ENCODE measurements around the gene TNP2. TPM values are rescaled to one million over a fixed set of nuclear protein-coding genes. Genes with fewer than 3 reads are reported as not detected.
A peak's percentile ranks its signal among the peaks of the same experiment; 100 is the strongest.

TNP2 gene
- not detected in 3 replicates for total RNA-seq
- long read RNA-seq = 0 reads

DNA sequence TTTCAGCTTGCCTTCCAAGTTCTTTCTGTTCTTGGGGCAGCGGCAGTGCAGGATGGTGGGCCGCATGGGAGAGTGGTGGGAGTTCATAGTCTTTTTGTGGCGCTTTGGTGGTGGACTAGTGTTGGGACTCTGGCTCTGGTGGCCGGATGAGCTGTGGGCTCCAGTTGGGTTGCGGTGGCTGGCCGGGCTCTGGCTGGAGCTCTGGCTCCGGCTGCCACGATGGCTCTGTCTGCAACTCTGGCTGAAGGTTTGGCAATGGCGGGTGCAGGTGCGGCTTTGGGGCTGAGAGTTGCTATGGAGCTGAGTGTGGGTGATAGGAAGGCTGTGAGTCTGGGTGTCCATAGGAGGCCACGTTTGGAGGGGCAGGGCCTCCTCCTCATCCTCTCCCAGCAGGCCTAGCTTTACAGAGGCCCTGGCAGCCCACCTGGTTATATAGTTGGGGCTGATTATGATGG is at the start of gene TNP2:
TNP2 (minus strand) TSS at position 405 of the 455 bp plus-strand sequence; CDS start at position 342, 63 bp downstream.
- Mint-ChIP-seq H3K27ac (ENCODE audit: unreplicated experiment) (no peak within 1 kb of the TSS), H3K36me3 (ENCODE audit: low read depth) (no peaks in the 10 kb centered on the region), H3K4me1 (ENCODE audit: low read depth) (no peaks in the 10 kb centered on the region)

GRCh38 chr16:11318817-11319216 is 49.7 kb upstream of the TNP2 start:
- Mint-ChIP-seq H3K27ac (ENCODE audit: unreplicated experiment) (no peak overlapping the region), H3K9me3 (ENCODE audit: low read depth) (no peaks in the 10 kb centered on the region), H3K36me3 (ENCODE audit: low read depth) (no peaks in the 10 kb centered on the region), H3K4me3 (ENCODE audit: unreplicated experiment) (no peak overlapping the region), H3K27me3 (ENCODE audit: low read depth) (no peaks in the 10 kb centered on the region), H3K4me1 (ENCODE audit: low read depth) (peaks cover 27% of the 10 kb centered on the region)
- DNase-seq (ENCODE audit: low spot score) = no peak
- TF ChIP-seq CTCF (IDR thresholded peaks at IDR 0.05) = no peak

More for the DNA sequence above, at the start of gene TNP2:
- Mint-ChIP-seq H3K9me3 (ENCODE audit: low read depth) (no peaks in the 10 kb centered on the region), H3K4me3 (ENCODE audit: unreplicated experiment) (no peak within 1 kb of the TSS), H3K27me3 (ENCODE audit: low read depth) (no peaks in the 10 kb centered on the region)
- no peak for DNase-seq (ENCODE audit: low spot score)
- no peak for TF ChIP-seq CTCF (IDR thresholded peaks at IDR 0.05)

DNA sequence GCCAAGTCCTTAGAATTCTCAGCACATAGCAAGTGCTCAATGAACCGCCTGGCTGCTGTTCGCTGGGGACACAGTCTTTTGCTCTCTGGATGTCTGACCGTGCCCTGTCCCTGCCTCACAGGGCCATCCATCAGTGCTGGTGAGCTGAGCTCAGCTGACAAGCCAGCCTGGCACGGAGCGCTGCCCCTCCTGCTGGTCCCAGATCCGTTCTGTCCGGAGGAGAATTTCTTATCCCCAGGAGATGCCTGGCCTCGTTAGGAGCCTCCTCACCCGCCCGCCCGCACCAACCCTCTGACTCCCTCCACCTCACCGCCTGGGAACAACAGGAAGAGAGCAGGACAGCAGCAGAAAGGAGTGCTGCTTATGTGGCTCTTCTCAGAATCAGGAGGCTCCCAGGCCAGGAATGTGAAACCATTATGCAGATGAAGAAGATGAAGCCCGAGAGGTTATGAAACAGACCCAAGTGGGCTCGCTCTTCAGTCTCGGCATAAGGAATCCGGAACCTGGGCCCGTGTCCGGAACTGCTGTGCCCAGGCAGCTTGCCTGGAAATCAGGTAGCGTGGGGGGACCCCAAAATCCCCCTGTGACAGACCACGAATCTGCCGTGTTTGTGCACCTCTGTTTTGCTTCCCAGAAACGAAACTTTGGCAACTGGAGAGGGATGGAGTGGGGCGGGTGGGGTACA is 47.3 kb upstream of the TNP2 start:
- H3K9me3 Mint-ChIP-seq (ENCODE audit: low read depth) = no peaks in the 10 kb centered on the region
- peak overlapping the region; percentile 20 for H3K27ac Mint-ChIP-seq (ENCODE audit: unreplicated experiment)
- no peaks in the 10 kb centered on the region for H3K27me3 Mint-ChIP-seq (ENCODE audit: low read depth)
- no peak overlapping the region for H3K4me3 Mint-ChIP-seq (ENCODE audit: unreplicated experiment)
- H3K36me3 Mint-ChIP-seq (ENCODE audit: low read depth) = no peaks in the 10 kb centered on the region
- no peak for DNase-seq (ENCODE audit: low spot score)
- peaks cover 44% of the 10 kb centered on the region for H3K4me1 Mint-ChIP-seq (ENCODE audit: low read depth)
- TF ChIP-seq CTCF (IDR thresholded peaks at IDR 0.05) = peak; percentile 27

- Mint-ChIP-seq H3K27me3 (ENCODE audit: low read depth) (no peaks in the 10 kb centered on the region), H3K4me1 (ENCODE audit: low read depth) (peaks cover 44% of the 10 kb centered on the region), H3K36me3 (ENCODE audit: low read depth) (no peaks in the 10 kb centered on the region), H3K27ac (ENCODE audit: unreplicated experiment) (no peak overlapping the region), H3K4me3 (ENCODE audit: unreplicated experiment) (no peak overlapping the region), H3K9me3 (ENCODE audit: low read depth) (no peaks in the 10 kb centered on the region)
- peak; percentile 39 for TF ChIP-seq CTCF (IDR thresholded peaks at IDR 0.05)
- DNase-seq (ENCODE audit: low spot score) = no peak
Observed at GRCh38 chr16:11315510-11315909, 46.4 kb upstream of the TNP2 start.

DNA sequence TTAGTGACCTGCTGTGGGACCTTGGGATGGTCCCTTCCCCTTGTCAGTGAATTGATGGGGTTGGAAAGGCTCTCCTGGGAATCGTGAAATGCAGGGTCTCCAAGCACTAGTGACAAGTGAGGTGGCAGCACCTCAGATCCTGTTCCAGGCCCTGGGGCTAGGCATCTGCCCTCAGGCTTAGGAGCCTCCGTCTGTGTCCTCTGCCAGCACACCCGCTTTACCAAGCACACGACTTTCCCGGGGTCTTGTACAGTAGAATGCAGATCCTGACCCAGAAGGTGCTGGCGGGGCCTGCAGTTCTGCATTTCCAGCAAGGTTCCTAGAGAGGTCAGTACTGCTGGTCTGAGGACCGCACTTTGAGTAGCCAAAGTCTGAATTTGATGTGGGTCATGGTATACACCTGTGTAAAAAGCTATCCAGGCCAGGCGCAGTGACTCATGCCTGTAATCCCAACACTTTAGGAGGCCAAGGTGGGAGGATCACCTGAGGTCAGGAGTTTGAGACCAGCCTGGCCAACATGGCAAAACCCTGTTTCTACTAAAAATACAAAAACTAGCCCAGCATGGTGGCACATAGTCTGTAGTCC is 45.3 kb upstream of the TNP2 start:
- DNase-seq (ENCODE audit: low spot score) = no peak
- no peaks in the 10 kb centered on the region for H3K9me3 Mint-ChIP-seq (ENCODE audit: low read depth)
- no peaks in the 10 kb centered on the region for H3K36me3 Mint-ChIP-seq (ENCODE audit: low read depth)
- TF ChIP-seq CTCF (IDR thresholded peaks at IDR 0.05) = no peak
- H3K27ac Mint-ChIP-seq (ENCODE audit: unreplicated experiment) = no peak overlapping the region
- H3K4me3 Mint-ChIP-seq (ENCODE audit: unreplicated experiment) = no peak overlapping the region
- H3K4me1 Mint-ChIP-seq (ENCODE audit: low read depth) = peaks cover 52% of the 10 kb centered on the region
- no peaks in the 10 kb centered on the region for H3K27me3 Mint-ChIP-seq (ENCODE audit: low read depth)
